SH-SY5Y (cell line): ENCODE measurements around the gene CRTC3.

Source experiments
- GATA2 ChIP-seq: IDR thresholded peaks from 2 replicates; pipeline ENCODE4 v1.6.1; 2011; ENCODE audit warnings: mild to moderate bottlenecking, low read depth, low read length
- GATA3 ChIP-seq: IDR thresholded peaks from 2 replicates; pipeline ENCODE4 v1.6.1; 2011; ENCODE audit warnings: low read depth, mild to moderate bottlenecking, low read length, moderate library complexity

CRTC3 gene

GRCh38 chr15:90501898-90502297 lies 27.8 kb upstream of the CRTC3 start:
- no peak for TF ChIP-seq GATA3
- no peak for TF ChIP-seq GATA2

GRCh38 chr15:90512276-90512675 lies 17.4 kb upstream of the CRTC3 start:
- TF ChIP-seq GATA3 (no peak), GATA2 (no peak)

- TF ChIP-seq GATA3: no peak
- no peak for TF ChIP-seq GATA2
Measured at GRCh38 chr15:90512981-90513380, 16.7 kb upstream of the CRTC3 start.

- TF ChIP-seq GATA2 (no peak), GATA3 (no peak)
Measured at GRCh38 chr15:90513448-90513847, 16.3 kb upstream of the CRTC3 start.

- TF ChIP-seq GATA2: no peak
- TF ChIP-seq GATA3: no peak
Measured at GRCh38 chr15:90519688-90520087, 10.0 kb upstream of the CRTC3 start.

- TF ChIP-seq GATA2: no peak
- TF ChIP-seq GATA3: no peak
Measured at GRCh38 chr15:90520365-90520764, 9.4 kb upstream of the CRTC3 start.

GRCh38 chr15:90523373-90523772 lies 6.3 kb upstream of the CRTC3 start:
- TF ChIP-seq GATA3 (no peak), GATA2 (no peak)

GRCh38 chr15:90529011-90529370 lies 732 bp upstream of the CRTC3 start:
- TF ChIP-seq GATA2 (no peak), GATA3 (no peak)

- no peak for TF ChIP-seq GATA3
- no peak for TF ChIP-seq GATA2
Measured at GRCh38 chr15:90530250-90531051, 728 bp downstream of the CRTC3 start.

GRCh38 chr15:90531147-90531546 lies 1.4 kb downstream of the CRTC3 start:
- TF ChIP-seq GATA2 (no peak), GATA3 (no peak)

- TF ChIP-seq GATA2: no peak
- no peak for TF ChIP-seq GATA3
Measured at GRCh38 chr15:90535254-90535653, 5.5 kb downstream of the CRTC3 start.

- TF ChIP-seq GATA3 (no peak), GATA2 (no peak)
Measured at GRCh38 chr15:90539789-90540188, 10.1 kb downstream of the CRTC3 start.

- peak; percentile 55; the same call in 1 of the 2 replicates for TF ChIP-seq GATA2
- no peak for TF ChIP-seq GATA3
Measured at GRCh38 chr15:90540768-90541167, 11.0 kb downstream of the CRTC3 start.

GRCh38 chr15:90545095-90545494 lies 15.4 kb downstream of the CRTC3 start:
- TF ChIP-seq GATA3 (no peak), GATA2 (no peak)

- no peak for TF ChIP-seq GATA2
- TF ChIP-seq GATA3: no peak
Measured at GRCh38 chr15:90547540-90547939, 17.8 kb downstream of the CRTC3 start.
